GM19328 (cell line): ENCODE data around the gene CTRL.
"Not testable (repeated sequence)": the region's sequence is repeated elsewhere in the genome, so short reads cannot be mapped to it uniquely, and the experiment has no call there.

ENCODE experiments used
- ATAC-seq: cut with Tn5 transposase; IDR thresholded peaks from one replicate; pipeline ENCODE4 v1.9.1; 2021; ENCODE audit warnings: mild to moderate bottlenecking, moderate library complexity; ENCODE audit not compliant: unreplicated experiment

The CTRL gene

DNA sequence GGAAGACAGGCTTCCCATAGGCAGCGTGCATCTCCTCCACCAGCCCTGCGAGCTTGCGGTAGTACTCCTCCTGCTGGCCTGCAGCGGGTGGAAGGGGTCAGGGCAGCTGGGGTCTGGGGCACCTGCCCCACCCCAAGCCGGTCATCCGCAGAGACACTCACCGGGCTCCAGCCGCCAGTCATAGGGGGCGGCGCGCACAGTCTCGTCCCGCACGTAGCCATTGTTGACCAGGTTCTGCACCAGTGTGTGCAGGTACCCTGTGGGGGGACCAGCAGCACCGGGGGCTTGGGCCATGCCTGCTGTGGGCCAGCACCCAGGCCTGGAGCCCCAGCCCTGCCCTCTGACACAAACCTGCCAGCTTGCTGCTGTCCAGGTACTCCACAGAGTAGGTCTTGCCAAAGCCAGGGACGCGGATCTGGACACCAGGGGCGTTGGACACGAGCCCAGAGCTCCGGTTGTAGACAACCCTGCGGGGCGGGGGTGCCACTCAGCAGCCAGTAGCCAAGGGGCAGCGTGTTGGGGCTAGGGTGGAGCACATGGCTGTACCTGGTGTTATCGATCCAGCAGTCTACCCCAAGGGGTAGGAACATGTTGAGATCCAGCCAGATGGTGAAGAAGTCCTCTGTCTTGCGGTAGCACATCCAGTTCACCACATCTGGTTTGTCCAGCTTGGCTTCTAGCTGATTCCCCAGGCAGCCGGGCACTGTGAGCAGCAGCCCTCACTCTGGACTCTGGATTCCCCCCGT lies 11.0 kb upstream of the CTRL start:
- ATAC-seq: no peak

DNA sequence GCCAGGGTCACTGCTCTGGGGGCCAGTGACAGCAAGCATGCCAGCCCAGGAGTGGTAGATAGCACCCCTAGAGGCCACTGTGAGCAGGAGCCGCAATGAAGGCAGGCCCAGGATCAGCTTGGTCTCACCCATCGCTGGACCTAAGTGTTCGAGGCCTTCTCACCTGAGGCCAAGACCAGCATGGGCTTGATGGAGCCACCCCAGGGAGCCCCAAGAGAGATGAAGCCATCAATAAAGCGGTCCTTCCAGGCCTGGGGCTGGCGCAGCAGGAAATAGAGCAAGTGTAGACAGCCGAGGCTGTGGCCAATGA lies 10.5 kb upstream of the CTRL start:
- no peak for ATAC-seq

DNA sequence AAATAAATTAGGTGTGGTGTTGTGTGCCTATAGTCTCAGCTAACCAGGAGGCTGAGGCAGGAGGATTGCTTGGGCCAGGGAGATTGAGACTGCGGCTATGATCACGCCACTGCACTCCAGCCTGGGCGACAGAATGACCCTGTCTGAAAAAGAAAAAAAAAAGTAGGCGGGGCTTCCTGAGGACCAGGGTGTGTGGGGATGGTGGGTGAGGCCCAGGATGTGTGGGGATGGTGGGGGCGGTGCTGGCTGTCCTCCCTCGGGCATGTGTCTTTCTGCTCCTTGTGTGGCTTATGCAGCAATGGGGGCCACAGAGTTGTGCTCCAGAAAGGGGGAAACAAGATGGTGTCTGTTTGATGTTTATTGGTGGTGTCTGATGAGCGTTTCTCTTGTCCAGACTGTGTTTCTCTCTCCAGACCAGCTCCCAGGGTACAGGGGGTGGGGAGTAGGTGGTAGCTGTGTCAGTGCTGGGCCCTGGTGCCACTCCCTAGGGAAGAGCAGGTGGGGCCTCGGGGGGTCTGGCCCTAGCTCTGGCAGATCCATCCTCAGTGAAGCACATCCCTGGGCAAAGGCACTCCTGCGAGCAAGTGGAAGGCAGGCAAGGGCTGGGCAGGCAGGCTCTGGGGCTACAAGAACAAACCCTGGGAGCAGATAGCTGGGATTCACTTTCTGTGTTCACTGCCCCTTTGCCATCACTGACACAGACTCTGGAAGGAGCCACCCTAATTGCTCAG lies 10.0 kb upstream of the CTRL start:
- ATAC-seq: no peak

DNA sequence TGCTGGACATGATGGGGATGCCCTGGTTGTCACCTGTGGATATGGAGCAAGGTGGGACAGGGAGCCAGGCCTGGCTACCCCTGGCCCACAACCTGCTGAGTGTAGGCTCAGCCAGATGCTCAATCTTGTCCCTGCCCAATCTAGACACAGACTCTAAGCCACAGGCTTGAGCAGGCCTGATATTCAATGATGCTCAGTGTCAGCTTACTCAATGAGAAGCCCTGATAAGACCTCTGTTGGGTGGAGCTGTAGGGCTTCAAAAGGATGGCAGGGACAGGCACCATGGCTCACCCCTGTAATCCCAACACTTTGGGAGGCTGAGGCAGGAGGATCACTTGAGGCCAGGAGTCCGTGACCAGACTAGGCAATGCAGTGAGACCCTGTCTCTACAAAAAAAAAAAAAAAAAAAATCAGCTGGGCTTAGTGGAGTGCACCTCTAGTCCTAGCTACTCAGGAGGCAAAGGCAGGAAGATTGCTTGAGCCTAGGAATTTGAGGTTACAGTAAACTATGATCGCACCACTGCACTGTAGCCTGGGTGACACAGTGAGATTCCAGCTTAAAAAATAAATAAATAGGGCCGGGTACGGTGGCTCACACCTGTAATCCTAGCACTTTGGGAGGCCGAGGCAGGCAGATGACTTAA lies 8.9 kb upstream of the CTRL start:
- ATAC-seq: no peak

DNA sequence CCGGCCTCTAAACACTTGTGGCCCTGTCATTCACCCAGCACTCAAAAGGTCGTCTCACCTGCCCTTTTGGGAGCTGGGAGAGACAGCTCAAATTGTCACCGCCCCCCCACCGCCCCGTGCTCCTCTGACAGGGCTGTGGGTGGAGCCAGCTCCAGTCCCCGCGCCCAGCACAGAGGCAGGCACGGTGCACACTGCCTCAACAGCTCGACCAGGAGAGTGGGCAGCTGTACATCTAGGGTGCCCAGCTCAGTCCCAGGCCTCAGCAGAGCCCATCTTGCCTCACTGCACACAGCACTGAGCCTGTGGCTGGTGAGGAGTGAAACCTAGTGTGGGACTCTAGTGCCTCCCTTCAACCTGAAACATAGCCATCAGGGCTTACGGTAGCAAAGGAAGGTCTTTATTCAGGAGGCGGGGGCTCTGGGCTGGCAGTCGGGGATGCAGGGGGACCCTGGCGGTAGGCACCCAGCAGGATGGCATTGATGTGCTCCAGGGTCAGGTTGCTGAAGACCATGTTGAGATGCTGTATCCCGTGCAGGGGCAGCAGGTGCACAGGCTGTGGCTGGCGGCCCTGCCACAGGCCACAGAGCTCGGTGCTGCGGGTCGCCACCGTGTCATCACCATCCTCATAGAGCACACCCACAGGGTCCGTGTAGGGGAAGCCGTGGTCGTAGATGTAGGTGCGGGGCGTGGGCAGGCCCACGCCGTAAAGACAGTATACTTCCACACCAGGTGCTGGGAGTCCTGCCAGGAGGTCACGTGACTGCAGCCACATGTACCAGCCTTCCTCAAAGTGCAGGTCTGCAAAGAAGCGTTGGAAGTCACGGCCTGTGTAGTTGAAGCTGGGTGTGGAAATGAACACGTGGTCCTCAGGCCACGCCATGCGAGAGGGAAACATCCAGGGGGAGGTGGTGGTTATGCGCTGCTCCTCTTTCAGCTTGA lies 8.1 kb upstream of the CTRL start:
- ATAC-seq: no peak

DNA sequence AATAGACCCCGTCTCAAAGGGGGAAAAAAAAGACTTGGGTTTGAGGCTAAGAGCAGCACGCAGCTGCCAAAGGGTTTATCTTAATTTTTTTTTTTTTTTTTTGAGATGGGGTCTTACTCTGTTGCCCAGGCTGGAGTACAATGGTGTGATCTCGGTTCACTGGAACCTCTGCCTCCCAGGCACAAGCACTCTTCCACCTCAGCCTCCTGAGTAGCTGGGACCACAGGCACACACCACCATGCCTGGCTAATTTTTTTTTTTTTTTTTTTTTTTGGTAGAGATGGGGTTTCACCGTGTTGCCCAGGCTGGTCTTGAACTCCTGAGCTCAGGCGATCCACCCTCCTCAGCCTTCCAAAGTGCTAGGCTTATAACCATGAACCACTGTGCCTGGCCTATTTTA lies 6.1 kb upstream of the CTRL start:
- ATAC-seq: not testable (repeated sequence)

DNA sequence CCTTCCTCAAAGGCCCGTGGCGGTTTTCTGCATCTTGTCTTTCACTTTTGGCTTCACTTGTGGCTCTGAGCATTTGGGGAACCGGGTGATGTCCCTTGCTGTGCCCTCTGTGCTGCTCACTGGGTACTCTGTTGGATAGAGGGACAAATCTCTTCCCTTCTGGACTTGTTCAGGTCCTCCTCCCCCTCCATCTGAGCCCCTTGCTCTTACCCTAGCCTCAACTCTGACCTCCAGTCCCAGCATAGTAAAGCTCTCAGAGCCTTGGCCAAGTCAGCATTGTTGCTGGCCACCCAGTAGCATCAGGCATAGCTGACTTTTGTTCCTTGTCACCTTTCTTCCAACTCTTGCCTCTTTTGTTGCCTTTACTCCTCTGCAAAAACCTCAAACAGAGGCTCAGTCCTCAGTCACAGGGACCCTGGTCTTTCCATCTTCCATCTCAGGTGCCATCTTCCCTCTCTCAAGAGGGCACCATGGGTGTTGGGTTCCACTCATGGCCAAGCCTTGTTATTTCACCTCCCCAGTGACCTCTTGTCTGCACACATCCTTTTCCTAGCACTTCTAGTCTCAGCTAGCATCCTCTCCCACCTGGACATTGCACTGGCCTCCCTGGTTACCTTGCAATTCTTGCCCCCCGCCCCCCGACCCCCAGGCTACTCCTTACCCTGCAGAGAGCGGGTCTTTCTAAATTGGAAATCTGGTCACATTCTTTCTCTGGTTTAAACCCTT lies 5.4 kb upstream of the CTRL start:
- ATAC-seq: no peak

DNA sequence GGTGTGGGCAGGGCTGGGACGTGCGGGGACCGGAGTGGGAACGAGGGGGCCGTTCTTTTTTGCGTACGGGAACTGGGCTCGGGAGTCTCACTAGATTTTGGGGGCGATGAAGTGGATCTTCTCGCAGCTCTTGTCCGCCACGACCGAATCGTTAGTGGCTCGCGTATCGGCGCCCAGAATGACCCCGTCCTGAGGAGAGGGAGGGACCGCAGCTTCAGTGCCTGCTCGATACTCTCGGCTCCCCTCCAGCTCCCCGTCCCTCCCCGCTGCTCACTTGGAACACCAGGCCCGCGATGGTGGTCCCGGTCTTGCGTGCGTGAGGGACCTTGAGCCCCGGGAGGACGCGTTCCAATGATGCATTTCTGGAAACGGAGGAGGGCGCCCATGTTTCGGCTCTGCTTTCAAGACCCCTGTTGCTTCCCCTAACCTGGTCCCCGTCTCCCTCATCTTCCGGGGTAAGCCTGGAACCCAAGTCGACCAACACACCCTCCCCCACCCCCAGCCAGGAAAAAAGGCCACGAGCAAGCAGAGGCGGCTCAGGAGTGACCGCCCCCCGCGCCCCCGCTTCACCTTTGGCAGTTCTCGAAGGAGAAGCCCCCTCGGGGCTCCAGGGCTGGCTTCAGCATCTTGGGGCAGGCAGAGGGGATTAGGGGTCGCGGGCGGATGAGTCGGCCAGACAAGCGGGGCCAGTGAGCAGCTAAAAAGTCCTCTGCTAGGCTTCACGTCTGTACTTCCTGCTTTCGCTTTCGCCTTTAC lies 4.6 kb upstream of the CTRL start, which contains the start of gene PSMB10:
Gene PSMB10 (minus strand): TSS at position 727 of the 756 bp plus-strand sequence. CDS start 101 bp downstream, at position 626.
- ATAC-seq: no peak

DNA sequence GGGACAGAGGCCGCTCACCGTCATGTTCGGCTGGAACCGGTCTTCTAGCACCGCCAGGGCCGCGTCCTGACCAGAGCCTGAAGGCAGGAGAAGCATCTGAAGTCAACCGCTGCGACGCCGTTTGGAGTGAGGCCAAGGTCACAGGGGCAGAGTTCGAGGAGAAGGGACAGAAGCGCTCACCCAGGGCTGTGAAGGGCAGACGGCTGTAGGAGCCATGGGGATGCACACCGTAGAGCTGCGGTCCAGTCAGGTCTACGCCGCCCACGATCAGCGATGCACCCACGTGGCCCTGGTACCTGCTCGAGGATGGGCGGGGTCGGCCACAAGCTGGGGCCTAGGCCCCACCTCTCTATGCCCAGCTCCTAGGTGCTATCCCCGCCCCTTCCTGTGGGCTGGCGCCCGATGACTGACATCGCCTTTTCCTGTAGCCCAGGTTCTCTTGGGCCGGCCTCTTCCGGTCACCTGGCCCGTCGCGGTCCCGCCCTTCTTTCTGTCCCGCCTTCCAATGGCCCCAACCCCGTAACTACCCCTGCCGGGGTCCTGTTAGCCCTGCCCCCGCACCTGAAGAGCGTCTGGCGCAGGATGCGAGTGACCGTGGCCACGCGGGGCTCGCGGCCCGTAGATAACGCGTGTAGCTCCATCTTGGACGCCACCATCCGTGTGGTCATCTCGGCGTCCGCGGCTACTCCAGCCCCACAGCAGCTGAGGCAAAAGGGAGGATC lies 3.9 kb upstream of the CTRL start:
- ATAC-seq: peak; percentile 87

DNA sequence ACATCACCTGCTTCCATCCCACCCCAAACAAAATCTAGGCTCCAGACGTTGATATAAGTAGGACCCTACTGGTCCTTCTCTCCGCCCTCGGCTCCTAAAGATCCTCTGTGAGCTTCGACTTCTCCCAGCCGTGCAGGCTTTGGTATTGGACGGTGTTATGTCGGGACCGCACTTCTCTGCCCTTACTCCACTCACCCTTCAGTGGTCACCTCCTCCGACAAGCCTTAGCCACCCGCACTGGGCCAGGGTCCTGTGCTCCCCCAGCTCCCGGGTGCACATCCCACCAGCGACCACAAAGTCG lies 3.4 kb upstream of the CTRL start:
- no peak for ATAC-seq

DNA sequence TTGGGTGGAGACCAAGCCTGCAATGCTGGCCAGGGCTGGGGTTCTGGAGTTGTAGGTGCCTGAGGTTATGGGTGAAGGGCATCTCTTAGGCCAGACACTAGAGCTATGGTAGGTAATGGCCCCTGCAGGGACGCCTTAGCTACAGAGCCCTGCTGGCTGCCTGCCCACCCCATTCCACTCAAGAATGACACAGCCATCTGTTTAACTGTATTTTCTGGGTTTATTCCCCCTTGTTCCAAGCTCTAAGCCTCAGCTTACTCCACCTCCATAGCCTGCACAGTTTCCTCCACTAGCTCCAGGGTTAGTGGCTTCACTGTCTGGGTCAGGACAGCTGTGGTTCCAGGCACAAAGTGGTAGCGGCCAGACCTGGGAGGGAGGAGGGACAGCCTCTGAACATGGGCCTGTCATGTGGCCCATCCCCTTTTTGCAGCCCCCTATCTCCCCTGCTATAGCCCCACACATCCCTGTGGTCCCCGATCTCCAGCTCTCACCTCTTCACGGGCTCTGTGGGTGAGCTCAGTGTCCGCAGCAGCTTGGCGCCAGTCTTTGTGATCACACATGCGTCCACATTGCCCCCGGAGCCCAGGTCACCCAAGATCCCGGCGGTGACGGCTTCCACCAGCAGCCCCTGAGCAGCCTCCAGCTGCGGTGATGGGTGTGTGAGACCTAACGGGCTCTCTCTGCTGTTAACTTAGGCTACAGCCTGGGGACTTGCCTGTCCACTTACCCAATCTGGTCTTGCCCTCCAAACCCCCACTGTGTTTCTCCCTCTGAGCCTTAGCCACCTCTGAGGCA lies 2.8 kb upstream of the CTRL start:
- ATAC-seq: no peak

DNA sequence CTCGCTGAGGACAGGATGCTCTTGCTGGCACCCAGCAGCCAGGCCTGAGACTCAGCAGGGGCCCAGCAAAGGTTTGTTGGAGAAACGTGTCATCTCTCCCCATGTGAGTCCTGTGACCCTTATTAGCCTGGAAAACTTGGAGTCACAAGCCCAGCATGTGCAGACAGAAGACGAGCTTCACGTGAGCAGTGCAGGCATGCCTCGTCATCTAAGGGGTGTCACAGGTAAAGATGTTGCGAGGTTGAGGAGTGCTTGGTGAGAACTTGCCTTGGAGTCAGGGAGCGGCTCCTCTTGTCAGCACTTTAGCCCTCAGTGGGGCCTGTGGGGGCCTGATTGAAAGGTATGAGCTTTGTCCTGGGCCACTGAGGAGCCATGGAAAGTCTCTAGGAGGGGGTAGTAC lies 2.1 kb upstream of the CTRL start:
- no peak for ATAC-seq

DNA sequence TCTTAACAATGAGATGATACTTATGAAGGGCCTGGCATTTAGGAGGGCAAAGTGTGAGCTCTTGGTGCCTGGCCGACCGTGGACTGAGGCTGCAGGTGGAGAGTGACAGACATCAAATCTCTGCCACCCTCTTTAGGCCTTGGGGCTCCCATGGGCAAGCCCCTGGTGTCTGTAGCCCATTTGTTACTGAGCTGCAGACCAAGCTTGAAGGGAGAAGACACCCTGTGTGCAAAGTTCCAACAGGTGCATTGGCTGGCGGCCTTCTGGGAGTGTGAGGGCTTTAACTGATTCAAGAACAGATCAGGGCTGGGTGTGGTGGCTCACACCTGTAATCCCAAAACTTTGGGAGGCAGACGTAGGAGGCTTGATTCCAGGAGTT lies 789 bp upstream of the CTRL start:
- no peak for ATAC-seq

DNA sequence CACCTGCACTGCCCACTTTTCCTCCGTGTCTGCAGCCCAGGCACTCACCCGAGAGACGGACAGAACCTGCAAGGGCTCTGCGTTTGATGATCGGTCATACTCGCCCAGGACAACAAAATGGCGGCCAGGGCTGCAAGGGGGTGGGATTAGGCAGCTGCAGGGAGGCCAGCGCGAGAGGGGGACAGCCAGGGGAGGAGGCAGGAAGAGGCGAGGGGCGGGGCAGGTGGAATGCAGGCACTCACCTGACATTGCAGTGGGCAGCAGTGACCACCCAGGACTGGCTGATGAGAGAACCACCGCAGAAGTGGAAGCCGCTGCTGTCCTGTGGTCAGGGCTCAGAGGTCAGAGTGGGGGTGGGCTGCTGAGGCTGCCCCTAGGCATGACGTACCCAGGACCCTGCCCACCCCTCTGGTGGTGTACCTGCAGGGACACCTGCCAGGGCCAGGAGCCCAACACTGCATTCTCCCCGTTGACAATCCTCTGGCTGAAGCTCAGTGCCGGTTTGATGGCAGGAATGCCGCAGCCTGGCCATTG lies 917 bp downstream of the CTRL start:
- no peak for ATAC-seq

DNA sequence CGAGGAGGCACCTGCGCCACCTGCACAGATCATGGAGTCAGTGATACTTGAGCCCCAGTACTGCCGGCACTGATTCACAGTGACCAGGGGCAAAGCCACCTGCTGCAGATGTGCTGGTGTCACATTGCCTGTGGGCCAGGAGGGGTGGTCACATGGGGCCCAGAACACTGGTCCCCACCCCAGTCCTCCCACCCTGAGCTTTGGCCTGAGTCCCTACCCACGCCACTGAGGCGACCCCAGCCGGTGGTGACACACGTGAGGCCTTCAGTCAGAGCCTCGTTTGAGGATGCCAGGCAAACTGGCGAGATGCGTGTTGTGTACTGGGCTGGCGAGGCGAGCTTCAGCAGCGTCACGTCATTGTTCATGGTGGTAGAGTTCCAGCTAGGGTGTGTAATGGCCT lies 1.5 kb downstream of the CTRL start:
- ATAC-seq: no peak

DNA sequence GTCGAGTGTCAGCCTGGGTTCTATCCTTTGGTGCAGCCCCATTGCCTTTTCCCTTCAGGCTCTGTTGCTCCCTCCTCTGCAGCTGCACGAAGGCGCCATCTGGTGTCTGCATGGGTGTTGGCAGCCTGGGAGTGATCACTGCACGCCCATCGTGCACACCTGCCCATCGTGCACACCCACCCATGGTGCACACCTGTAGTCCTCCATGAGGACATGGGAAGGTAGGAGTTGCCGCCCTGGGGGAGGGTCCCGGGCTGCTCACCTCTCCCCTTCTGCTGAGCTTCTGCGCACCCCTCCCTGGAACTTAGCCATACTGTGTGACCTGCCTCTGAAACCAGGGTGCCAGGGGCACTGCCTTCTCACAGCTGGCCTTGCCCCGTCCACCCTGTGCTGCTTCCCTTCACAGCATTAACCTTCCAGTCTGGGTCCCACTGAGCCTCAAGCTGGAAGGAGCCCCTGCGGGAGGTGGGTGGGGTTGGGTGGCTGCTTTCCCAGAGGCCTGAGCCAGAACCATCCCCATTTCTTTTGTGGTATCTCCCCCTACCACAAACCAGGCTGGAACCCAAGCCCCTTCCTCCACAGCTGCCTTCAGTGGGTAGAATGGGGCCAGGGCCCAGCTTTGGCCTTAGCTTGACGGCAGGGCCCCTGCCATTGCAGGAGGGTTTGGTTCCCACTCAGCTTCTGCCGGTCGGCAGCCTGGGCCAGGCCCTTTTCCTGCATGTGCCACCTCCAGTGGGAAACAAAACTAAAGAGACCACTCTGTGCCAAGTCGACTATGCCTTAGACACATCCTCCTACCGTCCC lies 2.9 kb downstream of the CTRL start:
- ATAC-seq: no peak

DNA sequence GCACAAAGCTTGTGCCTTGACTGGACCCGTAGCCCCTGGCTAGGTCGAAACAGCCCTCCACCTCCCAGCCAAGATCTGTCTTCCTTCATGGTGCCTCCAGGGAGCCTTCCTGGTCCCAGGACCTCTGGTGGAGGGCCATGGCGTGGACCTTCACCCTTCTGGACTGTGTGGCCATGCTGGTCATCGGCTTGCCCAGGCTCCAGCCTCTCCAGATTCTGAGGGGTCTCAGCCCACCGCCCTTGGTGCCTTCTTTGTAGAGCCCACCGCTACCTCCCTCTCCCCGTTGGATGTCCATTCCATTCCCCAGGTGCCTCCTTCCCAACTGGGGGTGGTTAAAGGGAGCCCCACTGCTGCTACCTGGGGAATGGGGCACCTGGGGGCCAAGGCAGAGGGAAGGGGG lies 3.5 kb downstream of the CTRL start:
- no peak for ATAC-seq
